Measurements from ENCODE around the gene ETV2.
A peak's percentile ranks its signal among the peaks of the same experiment; 100 is the strongest.
"Not testable (repeated sequence)": the region's sequence is repeated elsewhere in the genome, so short reads cannot be mapped to it uniquely, and the experiment has no call there.

ETV2 gene

DNA sequence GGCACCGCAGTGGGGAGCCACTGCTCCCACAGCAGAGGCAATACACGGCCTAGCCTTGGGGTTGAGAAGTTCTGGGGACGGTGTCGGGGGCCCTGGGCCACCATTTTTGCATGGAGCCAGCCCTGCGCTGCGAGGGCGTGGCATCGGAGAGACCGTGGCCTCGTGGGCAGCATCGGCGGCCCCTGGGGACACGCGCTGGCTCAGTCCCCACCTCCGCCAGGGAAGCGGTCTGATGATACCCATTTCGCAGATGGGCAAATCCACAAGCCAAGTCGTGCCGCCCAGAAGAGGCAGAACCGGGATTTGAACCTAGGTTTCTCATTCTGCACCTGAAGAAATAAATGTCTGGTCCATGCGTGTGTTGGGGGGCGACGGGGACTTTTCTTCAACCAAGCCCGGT, 23.6 kb downstream of the ETV2 start:
- H3K27ac Mint-ChIP-seq = no peak overlapping the region
- H3K9me3 Mint-ChIP-seq = no peaks in the 10 kb centered on the region
- DNase-seq (ENCODE audit: low spot score in 2 of 2) (no peak), ATAC-seq (no peak)
- peaks cover 51% of the 10 kb centered on the region for H3K36me3 Mint-ChIP-seq
- H3K4me1 Mint-ChIP-seq = peaks cover 6% of the 10 kb centered on the region
- H3K4me3 Mint-ChIP-seq = no peak overlapping the region

GRCh38 chr19:35665604-35666003, 24.1 kb downstream of the ETV2 start:
- ATAC-seq (no peak), DNase-seq (ENCODE audit: low spot score in 2 of 2) (no peak)
- Mint-ChIP-seq H3K9me3 (no peaks in the 10 kb centered on the region), H3K27ac (no peak overlapping the region), H3K4me3 (no peak overlapping the region), H3K4me1 (peaks cover 6% of the 10 kb centered on the region), H3K36me3 (peaks cover 48% of the 10 kb centered on the region)

DNA sequence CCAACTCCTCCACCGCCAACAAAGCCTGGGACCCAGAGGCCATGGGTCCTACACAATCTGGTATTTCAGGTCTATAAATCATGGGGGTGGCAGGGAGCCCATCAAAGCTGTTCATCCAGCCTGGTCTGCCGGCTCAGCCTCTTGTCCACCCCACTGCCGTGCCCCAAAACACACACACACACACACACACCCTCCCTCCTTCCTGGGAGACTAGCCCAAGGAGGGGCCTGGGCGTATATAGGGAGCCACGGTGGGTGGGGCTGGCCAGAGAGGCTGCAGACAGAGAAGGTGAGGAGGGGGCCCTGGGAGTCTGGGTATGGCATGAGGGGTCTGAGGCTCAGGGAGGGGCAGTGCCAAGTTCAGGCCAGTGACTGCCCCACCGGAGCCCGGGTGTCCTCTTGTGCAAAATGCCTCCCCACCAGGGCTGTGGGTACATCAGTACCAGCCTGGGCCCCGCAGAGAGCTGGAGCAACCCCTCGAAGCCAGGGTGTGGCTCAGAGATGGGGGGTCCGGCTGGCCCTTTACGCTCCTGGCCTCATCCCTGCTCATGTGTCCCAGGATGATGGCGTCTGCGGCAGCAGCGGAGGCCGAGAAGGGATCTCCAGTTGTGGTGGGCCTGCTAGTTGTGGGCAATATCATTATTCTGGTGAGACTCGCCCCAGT, 24.8 kb downstream of the ETV2 start, which contains the start of gene UPK1A:
Gene UPK1A (plus strand): TSS at position 267 of the 663 bp plus-strand sequence. CDS start 296 bp downstream, at position 563.
- H3K4me3 Mint-ChIP-seq = no peak within 1 kb of the TSS
- no peak within 1 kb of the TSS for H3K27ac Mint-ChIP-seq
- ATAC-seq = no peak

DNA sequence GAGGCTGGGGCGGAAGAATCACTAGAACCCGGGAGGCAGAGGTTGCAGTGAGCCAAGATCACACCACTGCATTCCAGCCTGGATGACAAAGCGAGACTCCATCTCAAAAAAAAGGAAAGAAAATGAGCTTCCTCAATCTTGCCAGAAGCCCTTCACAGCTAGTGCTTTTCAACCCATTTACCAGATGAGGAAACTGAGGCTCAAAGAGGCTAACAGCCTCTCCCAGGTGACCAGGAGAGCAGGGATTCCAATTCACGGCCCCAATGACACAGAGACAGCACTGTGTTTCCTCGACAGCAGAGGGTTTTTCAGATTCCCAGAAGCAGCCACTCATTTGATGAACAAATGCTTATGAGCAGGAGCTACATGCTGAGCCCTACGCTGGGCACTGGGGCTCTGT, 28.0 kb downstream of the ETV2 start:
- H3K4me1 Mint-ChIP-seq = peaks cover 16% of the 10 kb centered on the region
- H3K9me3 Mint-ChIP-seq = no peaks in the 10 kb centered on the region
- H3K4me3 Mint-ChIP-seq = no peak overlapping the region
- no peak overlapping the region for H3K27ac Mint-ChIP-seq
- H3K36me3 Mint-ChIP-seq = peaks cover 12% of the 10 kb centered on the region
- DNase-seq (ENCODE audit: low spot score in 2 of 2) = no peak
- ATAC-seq = no peak

More for the DNA sequence above, 24.8 kb downstream of the ETV2 start, which contains the start of gene UPK1A:
- no peak for DNase-seq (ENCODE audit: low spot score in 2 of 2)
- H3K9me3 Mint-ChIP-seq = no peaks in the 10 kb centered on the region
- peaks cover 6% of the 10 kb centered on the region for H3K4me1 Mint-ChIP-seq
- peaks cover 41% of the 10 kb centered on the region for H3K36me3 Mint-ChIP-seq

GRCh38 chr19:35669974-35670373, 28.4 kb downstream of the ETV2 start:
- Mint-ChIP-seq H3K4me3 (no peak overlapping the region), H3K4me1 (peaks cover 16% of the 10 kb centered on the region), H3K27ac (no peak overlapping the region), H3K9me3 (no peaks in the 10 kb centered on the region), H3K36me3 (peaks cover 12% of the 10 kb centered on the region)
- DNase-seq (ENCODE audit: low spot score in 2 of 2) (no peak), ATAC-seq (no peak)

DNA sequence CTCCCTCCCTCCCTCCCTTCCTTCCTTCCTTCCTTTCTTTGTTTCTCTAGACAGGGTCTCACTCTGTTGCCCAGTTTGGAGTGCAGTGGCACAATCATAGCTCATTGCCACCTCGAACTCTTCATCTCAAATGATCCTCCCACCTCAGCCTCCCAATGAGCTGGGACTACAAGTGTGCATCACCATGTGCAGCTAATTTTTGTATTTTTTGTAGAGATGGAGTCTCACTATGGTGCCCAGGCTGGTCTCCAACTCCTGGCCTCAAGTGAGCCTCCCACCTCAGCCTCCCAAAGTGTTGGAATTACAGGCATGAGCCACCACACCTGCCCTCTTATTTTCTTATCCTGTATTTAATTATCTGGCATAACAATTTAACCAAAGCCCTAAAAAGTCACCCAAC, 29.1 kb downstream of the ETV2 start:
- Mint-ChIP-seq H3K27ac (no peak overlapping the region), H3K9me3 (no peaks in the 10 kb centered on the region), H3K4me3 (no peak overlapping the region), H3K36me3 (peaks cover 7% of the 10 kb centered on the region), H3K4me1 (peaks cover 16% of the 10 kb centered on the region)
- ATAC-seq = no peak
- DNase-seq (ENCODE audit: low spot score in 2 of 2) = no peak

GRCh38 chr19:35671818-35672217, 30.3 kb downstream of the ETV2 start:
- ATAC-seq (no peak), DNase-seq (ENCODE audit: low spot score in 2 of 2) (no peak)
- Mint-ChIP-seq H3K4me1 (peaks cover 16% of the 10 kb centered on the region), H3K4me3 (no peak overlapping the region), H3K27ac (no peak overlapping the region), H3K9me3 (no peaks in the 10 kb centered on the region), H3K36me3 (peaks cover 6% of the 10 kb centered on the region)

GRCh38 chr19:35673121-35673804, 31.7 kb downstream of the ETV2 start:
- Mint-ChIP-seq H3K27ac (peak overlapping the region; percentile 79), H3K36me3 (peaks cover 6% of the 10 kb centered on the region), H3K9me3 (no peaks in the 10 kb centered on the region), H3K4me1 (peaks cover 16% of the 10 kb centered on the region), H3K4me3 (peak overlapping the region; percentile 83)
- ATAC-seq (peak; percentile 93), DNase-seq (ENCODE audit: low spot score in 2 of 2) (peak; percentile 43 to 75)

DNA sequence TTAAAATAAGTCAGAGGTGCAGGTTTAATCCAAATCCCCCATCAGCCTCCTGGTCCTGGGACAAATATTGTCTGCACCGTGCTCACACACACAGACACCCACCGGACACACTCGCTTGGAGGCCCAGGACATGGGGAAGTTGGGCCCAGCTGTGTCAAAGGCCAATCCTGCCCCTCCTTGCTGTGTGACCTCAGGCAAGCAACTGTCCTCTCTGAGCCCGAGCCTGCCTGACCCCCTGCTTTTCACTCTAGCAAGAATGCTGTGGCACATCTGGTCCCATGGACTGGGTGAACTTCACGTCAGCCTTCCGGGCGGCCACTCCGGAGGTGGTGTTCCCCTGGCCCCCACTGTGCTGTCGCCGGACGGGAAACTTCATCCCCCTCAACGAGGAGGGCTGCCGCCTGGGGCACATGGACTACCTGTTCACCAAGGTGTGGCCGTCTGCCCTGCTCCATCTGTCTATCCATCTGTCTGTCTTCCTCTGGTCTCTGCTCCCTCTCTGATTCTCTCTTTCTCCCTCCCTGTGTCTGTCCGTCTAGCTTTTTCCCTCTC, 34.1 kb downstream of the ETV2 start:
- Mint-ChIP-seq H3K27ac (peak overlapping the region; percentile 68), H3K36me3 (no peaks in the 10 kb centered on the region), H3K4me1 (peaks cover 10% of the 10 kb centered on the region), H3K9me3 (no peaks in the 10 kb centered on the region), H3K4me3 (no peak overlapping the region)
- no peak for DNase-seq (ENCODE audit: low spot score in 2 of 2)
- ATAC-seq = no peak

DNA sequence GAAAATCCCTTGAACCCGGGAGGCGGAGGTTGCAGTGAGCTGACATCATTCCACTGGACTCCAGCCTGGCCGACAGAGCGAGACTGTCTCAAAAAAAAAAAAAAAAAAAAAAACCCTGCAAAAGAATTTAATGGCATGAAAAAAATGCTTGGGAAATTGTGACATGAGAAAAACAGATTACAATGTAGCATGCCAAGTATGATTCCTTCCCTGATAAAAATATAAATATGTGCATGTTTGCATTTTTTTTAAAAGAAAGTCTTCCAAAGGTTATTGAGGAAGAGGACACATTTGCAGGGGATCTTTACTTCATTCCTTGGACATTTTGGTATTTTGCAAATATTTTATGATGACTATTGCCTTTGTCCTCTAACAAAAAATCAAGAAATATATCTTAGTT, 48.3 kb downstream of the ETV2 start:
- no peak overlapping the region for H3K27ac Mint-ChIP-seq
- H3K9me3 Mint-ChIP-seq = no peaks in the 10 kb centered on the region
- peaks cover 9% of the 10 kb centered on the region for H3K4me1 Mint-ChIP-seq

GRCh38 chr19:35691106-35691505, 49.6 kb downstream of the ETV2 start:
- ATAC-seq; H3K27ac Mint-ChIP-seq; H3K9me3 Mint-ChIP-seq; DNase-seq (ENCODE audit: low spot score in 2 of 2); H3K36me3 Mint-ChIP-seq; H3K4me1 Mint-ChIP-seq; H3K4me3 Mint-ChIP-seq: not testable (repeated sequence)

More for the DNA sequence above, 48.3 kb downstream of the ETV2 start:
- H3K36me3 Mint-ChIP-seq = no peaks in the 10 kb centered on the region
- no peak overlapping the region for H3K4me3 Mint-ChIP-seq
- no peak for DNase-seq (ENCODE audit: low spot score in 2 of 2)
- ATAC-seq = no peak

- Mint-ChIP-seq H3K36me3 (no peaks in the 10 kb centered on the region), H3K9me3 (no peaks in the 10 kb centered on the region), H3K27ac (no peak overlapping the region), H3K4me1 (peaks cover 9% of the 10 kb centered on the region), H3K4me3 (no peak overlapping the region)
- ATAC-seq = no peak
- no peak for DNase-seq (ENCODE audit: low spot score in 2 of 2)
These were observed 50.5 kb downstream of the ETV2 start for GRCh38 chr19:35692010-35692409.

DNA sequence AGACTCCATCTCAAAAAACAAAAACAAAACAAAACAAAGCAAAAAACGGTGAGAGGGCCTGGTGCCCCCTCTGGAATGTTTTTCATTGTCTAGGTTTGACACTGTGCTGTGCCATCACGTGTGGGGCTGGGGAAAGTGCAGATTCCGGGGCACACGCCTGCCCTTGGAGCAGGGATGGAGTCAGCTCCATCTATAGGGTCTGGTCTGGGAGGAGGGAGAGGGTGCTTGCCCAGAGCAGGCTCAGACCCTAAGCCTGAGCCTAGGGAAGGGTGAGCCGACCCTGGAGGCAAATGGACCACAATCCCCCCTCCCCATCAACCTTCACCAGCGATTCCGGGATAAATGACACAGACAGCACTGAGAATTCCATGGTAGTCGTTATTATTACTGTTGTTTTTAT, 51.9 kb downstream of the ETV2 start:
- Mint-ChIP-seq H3K36me3 (no peaks in the 10 kb centered on the region), H3K27ac (peak overlapping the region; percentile 71), H3K4me3 (no peak overlapping the region), H3K4me1 (peaks cover 9% of the 10 kb centered on the region), H3K9me3 (no peaks in the 10 kb centered on the region)
- DNase-seq (ENCODE audit: low spot score in 2 of 2) (no peak), ATAC-seq (peak; percentile 3)

DNA sequence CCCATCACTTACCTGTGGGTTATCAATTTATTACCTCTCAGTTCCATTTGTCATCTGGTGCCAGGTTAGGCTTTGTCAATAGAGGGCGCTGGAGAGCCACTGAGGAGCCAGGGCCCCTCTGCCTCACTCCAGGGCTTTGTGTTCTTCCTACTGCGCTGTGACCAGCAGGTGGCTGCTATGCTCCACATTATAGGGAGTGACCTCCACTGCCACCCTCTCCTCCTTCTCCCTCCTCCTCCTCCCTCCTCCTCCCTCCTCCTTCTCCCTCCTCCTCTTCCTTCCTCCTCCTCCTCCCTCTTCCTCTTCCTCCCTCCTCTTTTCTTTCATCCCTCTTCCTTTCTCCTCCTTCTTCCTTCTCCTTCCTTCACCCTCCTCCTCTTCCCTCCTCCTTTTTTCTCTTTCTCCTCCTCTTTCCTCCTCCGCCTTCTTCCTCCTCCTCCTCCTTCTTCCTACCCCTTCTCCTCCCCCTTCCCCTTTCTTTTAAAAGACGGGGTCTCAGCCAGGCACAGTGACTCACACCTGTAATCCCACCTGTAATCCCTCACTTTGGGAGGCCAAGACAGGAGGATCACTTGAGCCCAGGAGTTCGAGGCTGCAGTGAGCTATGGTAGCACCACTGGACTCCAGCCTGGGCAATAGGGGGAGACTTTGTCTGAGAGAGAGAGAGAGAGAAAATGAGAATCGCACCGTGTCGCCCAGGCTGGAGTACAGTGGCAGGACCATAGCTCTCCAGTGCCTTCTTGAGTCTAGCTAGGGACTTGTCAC, 52.5 kb downstream of the ETV2 start:
- Mint-ChIP-seq H3K27ac (peak overlapping the region; percentile 71), H3K36me3 (no peaks in the 10 kb centered on the region), H3K4me3 (no peak overlapping the region), H3K4me1 (peaks cover 9% of the 10 kb centered on the region), H3K9me3 (no peaks in the 10 kb centered on the region)
- ATAC-seq (peak; percentile 100), DNase-seq (ENCODE audit: low spot score in 2 of 2) (peak; percentile 92 to 94)

Measured in stimulated activated effector memory CD8-positive, alpha-beta T cell treated with anti-CD3 and anti-CD28 coated beads, Interleukin-12 subunit alpha, Interleukin-12 subunit beta, amount 100 ng/mL, for 72 hours (primary cell).